ENCODE data around the gene IL23R. TPM values are rescaled to one million over a fixed set of nuclear protein-coding genes. Genes with fewer than 3 reads are reported as not detected.

IL23R gene
- total RNA-seq, 4 donors from 2014 or later = not detected

GRCh38 chr1:67214420-67215174 is 48.3 kb downstream of the IL23R start:
- H3K9me3 ChIP-seq = no peaks in the 10 kb centered on the region
- H3K36me3 ChIP-seq = no peaks in the 10 kb centered on the region
- H3K27ac ChIP-seq = no peak overlapping the region
- H3K27me3 ChIP-seq = no peaks in the 10 kb centered on the region
- no peak for ATAC-seq
- no peak overlapping the region for H3K4me3 ChIP-seq
- no peak for DNase-seq
- intact Hi-C loops (cut with DNase I; ENCODE audit: low total_unique reads) (loop anchor here (5.0 kb wide), 1 partner anchor 288 kb away; no protein-coding TSS in a partner anchor), in situ Hi-C loops (cut with MboI; ENCODE audit: low sequenced_read_pairs in 4 of 4) (no loop called here)
- TF ChIP-seq POLR2A (IDR thresholded peaks at IDR 0.05) (no peak), CTCF (IDR thresholded peaks at IDR 0.05 in 4 of 5, conservative IDR thresholded peaks at IDR 0.05 in 1 of 5) (peak in 3 of 5 experiments; percentile 10 to 37 (median 24))
- no peaks in the 10 kb centered on the region for H3K4me1 ChIP-seq

- in situ Hi-C loops (cut with MboI; ENCODE audit: low sequenced_read_pairs in 4 of 4) = no loop called here
- H3K27me3 ChIP-seq = no peaks in the 10 kb centered on the region
- no peak overlapping the region for H3K27ac ChIP-seq
- no peaks in the 10 kb centered on the region for H3K36me3 ChIP-seq
- no peaks in the 10 kb centered on the region for H3K4me1 ChIP-seq
- TF ChIP-seq POLR2A (IDR thresholded peaks at IDR 0.05) = no peak
- no peak for TF ChIP-seq CTCF (IDR thresholded peaks at IDR 0.05 in 4 of 5, conservative IDR thresholded peaks at IDR 0.05 in 1 of 5)
- DNase-seq = no peak
- ATAC-seq = no peak
- no peaks in the 10 kb centered on the region for H3K9me3 ChIP-seq
- intact Hi-C loops (cut with DNase I; ENCODE audit: low total_unique reads) = no loop called here
- no peak overlapping the region for H3K4me3 ChIP-seq
Measured at GRCh38 chr1:67216401-67216800, 50.1 kb downstream of the IL23R start.

- TF ChIP-seq POLR2A (IDR thresholded peaks at IDR 0.05) (no peak), CTCF (IDR thresholded peaks at IDR 0.05 in 4 of 5, conservative IDR thresholded peaks at IDR 0.05 in 1 of 5) (no peak)
- in situ Hi-C loops (cut with MboI; ENCODE audit: low sequenced_read_pairs in 4 of 4) = no loop called here
- Histone ChIP-seq H3K27me3 (no peaks in the 10 kb centered on the region), H3K36me3 (no peaks in the 10 kb centered on the region), H3K27ac (no peak overlapping the region), H3K9me3 (no peaks in the 10 kb centered on the region), H3K4me3 (no peak overlapping the region), H3K4me1 (no peaks in the 10 kb centered on the region)
- intact Hi-C loops (cut with DNase I; ENCODE audit: low total_unique reads) = no loop called here
- ATAC-seq (no peak), DNase-seq (no peak)
Measured at GRCh38 chr1:67217417-67217816, 51.2 kb downstream of the IL23R start.

GRCh38 chr1:67217938-67218337 is 51.7 kb downstream of the IL23R start:
- intact Hi-C loops (cut with DNase I; ENCODE audit: low total_unique reads) = no loop called here
- Histone ChIP-seq H3K4me1 (no peaks in the 10 kb centered on the region), H3K27ac (no peak overlapping the region), H3K9me3 (no peaks in the 10 kb centered on the region), H3K4me3 (no peak overlapping the region), H3K27me3 (no peaks in the 10 kb centered on the region), H3K36me3 (no peaks in the 10 kb centered on the region)
- TF ChIP-seq POLR2A (IDR thresholded peaks at IDR 0.05) (no peak), CTCF (IDR thresholded peaks at IDR 0.05 in 4 of 5, conservative IDR thresholded peaks at IDR 0.05 in 1 of 5) (no peak)
- in situ Hi-C loops (cut with MboI; ENCODE audit: low sequenced_read_pairs in 4 of 4) = no loop called here
- no peak for ATAC-seq
- DNase-seq = no peak

Measured in gastrocnemius medialis (tissue), 4 donors.